Epithelial cell of esophagus (primary cell): Measurements from ENCODE around the gene CORO6.

ENCODE experiments used
- DNase-seq: peaks from one replicate; pipeline ENCODE4 v3.0.0; 2010; ENCODE audit warnings: low read depth
- H3K4me3 ChIP-seq: 2 replicates; pipeline ENCODE4 v1.5.1; 2011; ENCODE audit warnings: mild to moderate bottlenecking, low read length, control low read depth
- CTCF ChIP-seq: IDR thresholded peaks from 2 replicates; pipeline ENCODE4 v1.5.1; 2011; ENCODE audit warnings: low read depth, mild to moderate bottlenecking, low read length, control low read depth, inconsistent platforms; ENCODE audit not compliant: insufficient read depth; ENCODE audit errors: missing control alignments

The CORO6 gene

GRCh38 chr17:29640413-29640812 lies 17.7 kb upstream of the CORO6 start:
- TF ChIP-seq CTCF, result no peak
- no peak overlapping the region for H3K4me3 ChIP-seq
- peak; percentile 71 for DNase-seq

- H3K4me3 ChIP-seq, result no peak overlapping the region
- TF ChIP-seq CTCF, result no peak
- DNase-seq, result no peak
Observed at GRCh38 chr17:29633886-29634285, 11.2 kb upstream of the CORO6 start.

- no peak overlapping the region for H3K4me3 ChIP-seq
- DNase-seq, result no peak
- no peak for TF ChIP-seq CTCF
Observed at GRCh38 chr17:29630630-29631193, 8.0 kb upstream of the CORO6 start.

GRCh38 chr17:29629839-29630238 lies 7.1 kb upstream of the CORO6 start:
- no peak overlapping the region for H3K4me3 ChIP-seq
- no peak for TF ChIP-seq CTCF
- no peak for DNase-seq

- no peak for DNase-seq
- TF ChIP-seq CTCF, result no peak
- H3K4me3 ChIP-seq, result no peak overlapping the region
Observed at GRCh38 chr17:29628644-29629043, 5.9 kb upstream of the CORO6 start.

GRCh38 chr17:29627951-29628350 lies 5.2 kb upstream of the CORO6 start:
- DNase-seq, result no peak
- TF ChIP-seq CTCF, result no peak

GRCh38 chr17:29625037-29625750 lies 2.5 kb upstream of the CORO6 start:
- DNase-seq, result peak; percentile 70
- H3K4me3 ChIP-seq, result no peak overlapping the region
- no peak for TF ChIP-seq CTCF

More at GRCh38 chr17:29627951-29628350, 5.2 kb upstream of the CORO6 start:
- no peak overlapping the region for H3K4me3 ChIP-seq
